Fibroblast of skin of abdomen (primary cell): ENCODE data around the gene SPDYE17.
"Not testable (repeated sequence)": the region's sequence is repeated elsewhere in the genome, so short reads cannot be mapped to it uniquely, and the experiment has no call there.

Source experiments
- DNase-seq: peaks from one replicate; pipeline ENCODE4 v3.0.0-alpha.2; 2013

SPDYE17 gene

GRCh38 chr7:76998764-76999450 lies 33.3 kb downstream of the SPDYE17 start:
- not testable (repeated sequence) for DNase-seq

- no peak for DNase-seq
These were observed 33.9 kb downstream of the SPDYE17 start for GRCh38 chr7:76998285-76998589.

GRCh38 chr7:76997381-76998284 lies 34.5 kb downstream of the SPDYE17 start:
- no peak for DNase-seq

- DNase-seq: not testable (repeated sequence)
These were observed 35.2 kb downstream of the SPDYE17 start for GRCh38 chr7:76996932-76997331.

- DNase-seq: not testable (repeated sequence)
These were observed 37.9 kb downstream of the SPDYE17 start for GRCh38 chr7:76994286-76994685.

GRCh38 chr7:76993831-76994230 lies 38.3 kb downstream of the SPDYE17 start:
- DNase-seq: not testable (repeated sequence)

GRCh38 chr7:76992871-76993270 lies 39.3 kb downstream of the SPDYE17 start:
- DNase-seq: not testable (repeated sequence)

GRCh38 chr7:76992204-76992603 lies 40.0 kb downstream of the SPDYE17 start:
- not testable (repeated sequence) for DNase-seq

- not testable (repeated sequence) for DNase-seq
These were observed 42.0 kb downstream of the SPDYE17 start for GRCh38 chr7:76990202-76990601.

GRCh38 chr7:76985924-76986717 lies 46.0 kb downstream of the SPDYE17 start:
- not testable (repeated sequence) for DNase-seq

- DNase-seq: not testable (repeated sequence)
These were observed 47.4 kb downstream of the SPDYE17 start for GRCh38 chr7:76984784-76985136.

- not testable (repeated sequence) for DNase-seq
These were observed 48.0 kb downstream of the SPDYE17 start for GRCh38 chr7:76983937-76984783.

GRCh38 chr7:76983333-76983732 lies 48.8 kb downstream of the SPDYE17 start:
- not testable (repeated sequence) for DNase-seq

GRCh38 chr7:76982501-76982900 lies 49.7 kb downstream of the SPDYE17 start:
- DNase-seq: not testable (repeated sequence)

- not testable (repeated sequence) for DNase-seq
These were observed 50.8 kb downstream of the SPDYE17 start for GRCh38 chr7:76981187-76981970.

GRCh38 chr7:76980576-76980975 lies 51.6 kb downstream of the SPDYE17 start:
- DNase-seq: not testable (repeated sequence)

- not testable (repeated sequence) for DNase-seq
These were observed 54.3 kb downstream of the SPDYE17 start for GRCh38 chr7:76977761-76978367.

- DNase-seq: not testable (repeated sequence)
These were observed 57.2 kb downstream of the SPDYE17 start for GRCh38 chr7:76974793-76975579.

- not testable (repeated sequence) for DNase-seq
These were observed 57.8 kb downstream of the SPDYE17 start for GRCh38 chr7:76974336-76974735.

GRCh38 chr7:76972391-76972790 lies 59.8 kb downstream of the SPDYE17 start:
- not testable (repeated sequence) for DNase-seq
